ENCODE results near the gene KCNH3. TPM values are rescaled to one million over a fixed set of nuclear protein-coding genes. Genes with fewer than 3 reads are reported as not detected.

Gene KCNH3
- total and polyA plus RNA-seq, 2 of the 8 experiments (the other 6 are each of a cell fraction or from before 2014, with no cell fraction given): 0.24 to 0.50 TPM

GRCh38 chr12:49537231-49537751 lies 1.5 kb upstream of the KCNH3 start (continued):
- TF ChIP-seq MAFK (IDR thresholded peaks at IDR 0.05; ENCODE audit: low read depth, low read length) (no peak), KDM5A (IDR thresholded peaks at IDR 0.05; ENCODE audit: low read length) (no peak), ZNF274 (IDR thresholded peaks at IDR 0.05; ENCODE audit: borderline replicate concordance, extremely low read depth, low read length) (no peak), CHD2 (IDR thresholded peaks at IDR 0.05; ENCODE audit: low read length) (no peak), CBX5 (IDR thresholded peaks at IDR 0.05; ENCODE audit: low read depth, low read length) (no peak), KDM4A (IDR thresholded peaks at IDR 0.05; ENCODE audit: low read depth, low read length, severe bottlenecking) (no peak), RFX5 (IDR thresholded peaks at IDR 0.05; ENCODE audit: borderline replicate concordance, low read depth, low read length) (no peak), SRF (IDR thresholded peaks at IDR 0.05; ENCODE audit: low read depth, low read length) (no peak)

Data from H1 (cell line).